Heart left ventricle (tissue), 16 donors: ENCODE measurements around the gene P2RY14. TPM values are rescaled to one million over a fixed set of nuclear protein-coding genes. Genes with fewer than 3 reads are reported as not detected.

Experiments
- ATAC-seq, 4 donors: fragments of 200-7000 bp; cut with Tn5 transposase; one replicate each; pipeline ENCODE4 v1.9.1; 2020 to 2022; ENCODE audit warnings: moderate library complexity in 4 of 4, mild to moderate bottlenecking in 3 of 4, moderate number of reproducible peaks in 1 of 4
- DNase-seq, 5 donors: peaks; one replicate each; pipeline ENCODE4 v3.0.0-alpha.2; 2020
- H3K27ac ChIP-seq, 12 donors: fragments of 200-600 bp; sonication (generic) in 4 of 12; one replicate each; pipeline versions ENCODE4 v1.5.0 to v1.8.0; 2016 to 2022; ENCODE audit warnings: mild to moderate bottlenecking in 2 of 12
- H3K27me3 ChIP-seq, 9 donors: fragments of 200-600 bp; sonication (generic) in 2 of 9; one replicate each; pipeline versions ENCODE4 v1.5.1 to v1.8.0; 2016 to 2022; ENCODE audit warnings: mild to moderate bottlenecking in 3 of 9
- H3K36me3 ChIP-seq, 9 donors: fragments of 200-600 bp; sonication (generic) in 2 of 9; one replicate each; pipeline versions ENCODE4 v1.5.0 to v1.8.0; 2018 to 2022; ENCODE audit warnings: mild to moderate bottlenecking in 2 of 9
- H3K4me1 ChIP-seq, 12 donors: fragments of 200-600 bp; sonication (generic) in 4 of 12; one replicate each; pipeline versions ENCODE4 v1.5.0 to v1.8.0; 2016 to 2022; ENCODE audit warnings: mild to moderate bottlenecking in 3 of 12
- H3K4me3 ChIP-seq, 12 donors: fragments of 200-600 bp; sonication (generic) in 4 of 12; one replicate each; pipeline versions ENCODE4 v1.5.0 to v1.8.0; 2017 to 2022; ENCODE audit warnings: mild to moderate bottlenecking in 9 of 12, moderate library complexity in 4 of 12
- H3K9me3 ChIP-seq, 12 donors: fragments of 200-600 bp; sonication (generic) in 4 of 12; one replicate each; pipeline versions ENCODE4 v1.5.0 to v1.8.0; 2016 to 2022; ENCODE audit warnings: mild to moderate bottlenecking in 1 of 12
- CTCF ChIP-seq, 12 donors: fragments of 200-600 bp; sonication (generic) in 4 of 12; IDR thresholded peaks; one replicate each; pipeline versions ENCODE4 v1.5.0 to v1.8.0; 2018 to 2022; ENCODE audit warnings: antibody characterized with exemption in 12 of 12, mild to moderate bottlenecking in 5 of 12
- POLR2A ChIP-seq, 2 donors: fragments of 450-650 bp; IDR thresholded peaks; one replicate each; pipeline ENCODE4 v1.6.1; 2017; ENCODE audit warnings: antibody characterized with exemption in 2 of 2, mild to moderate bottlenecking in 2 of 2, moderate library complexity in 2 of 2
- WGBS, 4 donors: extraction: QIAGEN DNeasy Blood & Tissue Kit in 2 of 4; methylation state at CpG; one replicate each; pipeline versions ENCODE4 v1.1.5 to v1.1.7; 2013 to 2018; 5-methylcytosine and 5-hydroxymethylcytosine counted together
- intact Hi-C, 10 donors: fragments of 100-400 bp; cut with DNase I; formaldehyde crosslinking; loops; one replicate each; pipeline versions ENCODE4 v1.11.1 to v1.14.2; 2022
- polyA plus RNA-seq, 2 donors: library from polyadenylated mRNA; stranded (reverse); fragments of 200-250 nt; gene quantifications; one replicate each; pipeline ENCODE4 v1.2.3, GENCODE V29; 2013
- total RNA-seq, 9 donors: library from RNA; depleted of rRNA in 2 of 9; stranded (reverse); fragments of >200 nt in 2 of 9; fragmentation: NEBNext Ultra II Directional in 3 of 9; extraction: Animal tissue kit (Norgen Biotek cat#: 25700) in 3 of 9; gene quantifications; one replicate each; pipeline versions ENCODE4 v1.1.0 to v1.2.4, GENCODE V29; 2016 to 2023
- donor health status: ischemic (EF 13 %, LVEDD 7.1; RV severe dilation, severe dysfunction).
- donor health status: healthy with polysubstance abuse.
- donor health status: DM: no; HTN: yes; CAD: no.
- donor health status: DM: no; HTN: no; CAD: no.
- donor health status: ischemic (EF 25% LVEDD 6.9; RV normal size, moderate dysfunction).
- donor health status: ischemic (EF 25% LVEDD 5.7; RV mildly dilated, moderate dysfunction).
- donor health status: healthy.
- donor health status: DM: yes; HTN: yes; CAD: no.
- donor health status: ischemic (EF 35%, LVEDD 5.7; RV mildly dilated, moderate dysfunction).
- donor health status: nonischemic (EF 11% LVEDD 7.7; RV severe dilation, severe dysfunction).
- donor health status: DM: yes; HTN: yes; CAD: no.
- donor health status: PGD.
- donor health status: ischemic (EF 29% LVEDD 5.4; RV normal size, mild dysfunction).
- donor health status: nonischemic (EF 23%, LVEDD 6.1; RV moderate dilation, normal function).

P2RY14 gene
- total and polyA plus RNA-seq, 11 donors, result 0.75 to 8.4 (median 3.2) TPM

GRCh38 chr3:151169262-151169947 is 108.9 kb downstream of the P2RY14 start:
- peak in 2 of 5 donors; percentile 32 for DNase-seq
- Histone ChIP-seq H3K9me3 (no peaks in the 10 kb centered on the region), H3K36me3 (no peaks in the 10 kb centered on the region), H3K4me3 (no peak overlapping the region), H3K27me3 (no peaks in the 10 kb centered on the region), H3K4me1 (peaks cover 0 to 54% (median 0%) of the 10 kb centered on the region in 12 donors), H3K27ac (peak overlapping the region in 1 of 12 donors; percentile 86)
- WGBS, 4 donors, result 89 to 91% (median 91%) methylated on average over 9 of the region's 9 CpGs
- ATAC-seq, result peak; percentile 28 to 47 (median 36)
- intact Hi-C loops, result loop anchor here in 9 of 10 donors (2.0 to 5.0 kb wide), 6 partner anchors 57 to 668 kb away; partner anchors contain the start of gene P2RY13 (in 2 of the 9)
- no peak for TF ChIP-seq CTCF (IDR thresholded peaks at IDR 0.05)
- no peak for TF ChIP-seq POLR2A (IDR thresholded peaks at IDR 0.05)

GRCh38 chr3:151168269-151169094 is 109.9 kb downstream of the P2RY14 start:
- peak overlapping the region in 1 of 12 donors; percentile 86 for H3K27ac ChIP-seq

GRCh38 chr3:151166161-151166560 is 112.2 kb downstream of the P2RY14 start:
- WGBS, 4 donors, result 83 to 89% (median 84%) methylated on average over 3 of the region's 3 CpGs
- Histone ChIP-seq H3K27ac (no peak overlapping the region), H3K4me3 (no peak overlapping the region), H3K4me1 (peaks cover 0 to 32% (median 0%) of the 10 kb centered on the region in 12 donors), H3K36me3 (no peaks in the 10 kb centered on the region), H3K9me3 (no peaks in the 10 kb centered on the region), H3K27me3 (no peaks in the 10 kb centered on the region)
- TF ChIP-seq POLR2A (IDR thresholded peaks at IDR 0.05) (no peak), CTCF (IDR thresholded peaks at IDR 0.05) (peak in 1 of 12 donors; percentile 17)
- no peak for ATAC-seq
- no peak for DNase-seq
- intact Hi-C loops, result loop anchor here in 7 of 10 donors (2.0 to 5.0 kb wide), 5 partner anchors 61 to 671 kb away; partner anchors contain the start of gene P2RY13 (in 2 of the 7)

More at GRCh38 chr3:151168269-151169094, 109.9 kb downstream of the P2RY14 start:
- Histone ChIP-seq H3K9me3 (no peaks in the 10 kb centered on the region), H3K4me1 (peaks cover 0 to 46% (median 0%) of the 10 kb centered on the region in 12 donors), H3K4me3 (no peak overlapping the region), H3K27me3 (no peaks in the 10 kb centered on the region), H3K36me3 (no peaks in the 10 kb centered on the region)
- DNase-seq, result peak; percentile 70 to 87 (median 77)
- TF ChIP-seq CTCF (IDR thresholded peaks at IDR 0.05) (peak; percentile 56 to 86 (median 74)), POLR2A (IDR thresholded peaks at IDR 0.05) (no peak)
- intact Hi-C loops, result loop anchor here in 9 of 10 donors (1.0 to 5.0 kb wide), 7 partner anchors 58 to 669 kb away; partner anchors contain the start of gene P2RY13 (in 2 of the 9)
- peak in 3 of 4 donors; percentile 76 to 83 (median 78) for ATAC-seq
- WGBS, 4 donors, result 15 to 21% (median 18%) methylated on average over 7 of the region's 7 CpGs
